ENCODE data around the gene TDRD15.
A peak's percentile ranks its signal among the peaks of the same experiment; 100 is the strongest.
"Not testable (repeated sequence)": the region's sequence is repeated elsewhere in the genome, so short reads cannot be mapped to it uniquely, and the experiment has no call there.

TDRD15 gene

DNA sequence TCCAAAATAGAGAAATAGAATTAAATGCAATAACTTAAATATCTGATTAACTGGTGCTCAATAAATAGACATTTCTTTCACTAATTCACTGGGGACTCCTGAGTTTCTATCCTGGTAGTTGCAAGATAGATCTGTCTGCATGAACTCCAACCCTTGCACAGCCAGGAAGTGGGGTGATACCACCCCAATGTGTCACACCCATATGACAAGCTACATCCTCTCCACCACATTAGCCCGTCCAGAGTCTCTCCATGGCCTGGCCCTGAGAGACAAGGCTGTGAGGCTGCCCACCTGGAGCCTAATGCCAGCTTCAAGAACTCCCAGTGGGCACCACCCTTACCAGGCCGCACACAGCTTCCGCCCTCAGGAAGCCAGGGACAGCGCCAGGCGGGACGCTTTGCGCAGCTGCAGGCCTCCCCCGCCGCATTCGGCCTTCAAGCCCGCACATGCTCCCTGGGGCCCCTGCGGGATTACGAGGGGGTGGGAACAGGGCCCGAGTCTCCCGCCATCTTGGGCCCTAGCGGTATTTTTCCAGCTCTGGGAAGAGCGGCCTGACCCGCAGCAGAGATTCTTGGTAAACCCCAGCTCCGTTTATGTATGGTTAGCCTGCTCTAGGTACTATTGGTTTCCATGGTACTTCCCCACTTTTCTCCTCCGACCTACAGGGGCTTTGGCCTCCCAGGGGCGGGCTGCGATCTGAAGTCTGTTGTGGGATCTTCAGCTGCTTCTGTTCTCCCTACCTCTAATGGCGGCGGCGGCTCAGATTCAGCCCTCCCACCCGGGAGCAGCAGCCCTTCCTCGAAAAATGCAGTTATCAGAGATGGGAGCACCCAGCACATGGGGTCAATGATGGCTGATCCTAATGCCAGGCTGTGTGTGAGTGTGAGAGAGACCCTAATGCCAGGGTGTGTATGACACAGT is at the start of gene TDRD15:
Gene TDRD15, plus strand, starts transcription at position 496 of the 921 bp plus-strand sequence. CDS start 13,500 bp downstream, outside the sequence.
- peak; percentile 2 for DNase-seq (ENCODE audit: low read depth, low spot score)

DNA sequence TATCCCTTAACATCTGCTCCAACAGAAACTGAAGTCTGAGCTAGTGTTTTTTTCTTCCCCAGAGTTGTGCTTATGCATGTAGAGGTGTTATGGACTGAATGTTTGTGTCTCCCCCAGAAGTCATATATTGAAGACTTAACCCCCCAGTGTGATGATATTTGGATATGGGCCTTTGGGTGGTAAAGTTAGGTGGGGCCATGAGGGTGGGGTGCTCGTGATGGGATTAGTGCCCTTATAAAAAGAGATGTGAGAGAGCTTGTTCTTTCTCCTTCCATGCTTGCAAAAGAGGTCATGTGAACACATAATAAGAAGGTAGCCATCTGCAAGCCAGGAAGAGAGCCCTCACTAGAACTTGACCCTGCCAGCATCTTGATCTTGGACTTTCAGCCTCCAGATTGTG is 45.5 kb upstream of the TDRD15 start:
- no peak for DNase-seq (ENCODE audit: low read depth, low spot score)

DNA sequence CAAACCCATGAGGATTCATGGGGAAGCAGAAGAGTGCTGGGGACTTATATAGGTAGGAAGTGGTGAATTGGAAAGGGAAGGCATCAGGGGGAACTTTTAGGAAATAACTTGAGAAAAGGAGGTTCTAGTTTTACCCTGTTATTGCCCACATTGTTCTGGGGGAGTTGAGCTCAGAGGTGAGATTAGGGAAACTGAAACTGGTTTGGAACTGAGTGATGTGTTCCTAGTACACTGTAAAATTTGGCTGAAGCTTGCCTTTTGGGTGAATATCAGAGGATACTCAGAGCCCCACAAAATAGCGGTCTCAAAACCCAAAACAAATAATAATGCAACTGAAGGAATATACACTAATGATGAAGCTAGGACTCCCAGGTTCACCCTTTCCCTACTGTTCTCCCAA is 40.3 kb upstream of the TDRD15 start:
- no peak for DNase-seq (ENCODE audit: low read depth, low spot score)

DNA sequence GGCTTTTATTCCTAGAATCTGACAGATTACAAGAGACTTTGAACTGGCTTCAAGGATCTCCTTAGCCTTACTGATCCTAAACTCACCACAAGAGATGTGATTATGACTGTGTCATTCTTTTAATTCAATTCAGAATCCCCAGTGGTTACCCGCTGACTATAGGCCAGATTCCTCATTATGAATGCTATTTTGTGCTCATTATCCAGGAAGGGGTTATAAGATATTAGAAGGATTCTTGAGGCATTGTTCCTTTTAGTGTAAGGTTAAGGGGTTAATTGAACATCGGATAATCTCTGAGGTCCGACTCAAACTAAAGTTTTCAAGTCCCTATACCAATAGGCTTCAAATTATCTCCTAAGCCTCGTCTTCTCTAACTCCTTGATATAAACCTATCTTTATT is 39.4 kb upstream of the TDRD15 start:
- no peak for DNase-seq (ENCODE audit: low read depth, low spot score)

DNA sequence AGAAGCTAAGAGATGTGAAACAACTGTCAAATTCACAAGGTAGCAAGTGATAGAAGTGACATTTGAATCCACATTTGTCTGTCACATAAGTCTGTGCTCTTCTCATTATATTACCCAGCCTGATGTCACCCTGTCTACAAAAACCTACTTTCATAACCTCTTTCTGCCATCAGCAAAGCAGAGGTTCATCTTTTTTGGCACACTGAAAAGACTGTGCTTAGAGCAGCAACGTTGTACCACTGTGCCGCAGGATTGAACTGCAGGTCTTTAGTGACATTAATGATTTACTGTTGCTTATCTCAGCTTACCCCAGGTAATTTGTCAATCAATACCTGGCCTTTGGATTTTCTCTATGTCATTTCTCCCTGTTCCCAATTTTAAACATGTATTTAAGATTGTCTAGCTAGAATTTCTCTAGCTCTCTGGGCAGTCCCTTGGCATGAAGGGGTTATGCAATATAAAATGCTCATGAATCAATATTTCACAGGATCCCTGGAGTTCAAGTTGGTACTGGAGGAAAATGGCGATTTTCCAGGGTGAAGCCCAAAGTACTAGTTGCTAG is 31.4 kb upstream of the TDRD15 start:
- DNase-seq (ENCODE audit: low read depth, low spot score): no peak

- no peak for DNase-seq (ENCODE audit: low read depth, low spot score)
These were observed 28.6 kb upstream of the TDRD15 start for GRCh38 chr2:21095178-21095577.

DNA sequence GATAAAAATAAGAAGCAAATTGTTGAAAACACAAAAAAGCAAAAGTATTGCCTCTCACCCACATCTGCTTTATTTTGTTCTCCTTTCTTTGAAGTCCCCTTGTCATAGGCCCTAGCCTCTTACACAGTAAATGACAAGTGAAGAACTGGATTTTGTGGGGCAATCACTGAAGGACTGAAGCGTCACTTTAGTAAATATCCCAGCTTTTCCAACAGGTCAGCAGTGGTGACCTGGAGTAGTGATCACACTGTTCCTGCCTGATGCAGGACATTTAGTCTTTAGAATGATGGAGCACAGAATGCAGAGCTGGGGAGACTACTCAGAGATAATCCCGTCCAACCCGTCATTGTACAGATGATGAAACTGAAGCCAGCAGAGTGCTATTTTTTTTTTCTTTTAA is 28.1 kb upstream of the TDRD15 start:
- no peak for DNase-seq (ENCODE audit: low read depth, low spot score)

DNA sequence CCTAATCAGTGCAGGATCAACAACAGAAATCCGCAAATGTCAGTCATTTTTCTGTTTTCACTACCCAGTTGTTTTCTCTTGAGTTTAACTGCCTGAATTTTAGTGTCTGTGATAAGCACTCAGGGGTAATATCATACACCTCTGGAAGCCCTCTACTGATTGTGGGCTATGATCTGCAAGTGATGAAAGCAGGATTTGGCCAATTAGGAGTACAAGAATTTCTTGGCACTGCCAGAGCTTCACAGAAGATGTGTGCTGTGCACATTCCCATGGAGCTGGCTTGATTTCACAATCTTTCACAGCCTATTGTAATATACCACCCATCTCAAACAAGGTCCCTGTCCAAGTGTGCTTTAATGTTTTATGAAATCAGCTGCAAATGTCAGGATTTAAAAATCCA is 27.3 kb upstream of the TDRD15 start:
- no peak for DNase-seq (ENCODE audit: low read depth, low spot score)

DNA sequence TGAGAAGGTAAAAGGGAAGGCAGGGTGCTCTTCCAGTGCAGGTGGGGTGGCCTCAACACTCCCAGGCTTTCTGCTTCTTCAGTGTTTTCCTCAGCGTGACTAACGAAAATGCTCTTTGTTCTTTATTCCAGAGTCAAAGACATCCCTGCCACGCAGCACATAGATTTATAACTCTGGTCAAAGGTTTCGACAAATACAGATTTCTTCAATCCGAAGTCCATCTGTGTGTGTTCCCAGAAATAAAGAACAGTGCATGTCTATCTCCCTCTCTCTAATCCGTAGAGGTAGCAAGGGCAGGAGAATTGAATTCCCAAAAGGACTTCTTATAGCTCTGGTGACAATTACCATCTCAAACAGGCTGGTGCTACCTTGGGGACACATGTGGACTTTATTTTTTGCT is 26.4 kb upstream of the TDRD15 start:
- no peak for DNase-seq (ENCODE audit: low read depth, low spot score)

GRCh38 chr2:21098294-21098693 is 25.5 kb upstream of the TDRD15 start:
- no peak for DNase-seq (ENCODE audit: low read depth, low spot score)

DNA sequence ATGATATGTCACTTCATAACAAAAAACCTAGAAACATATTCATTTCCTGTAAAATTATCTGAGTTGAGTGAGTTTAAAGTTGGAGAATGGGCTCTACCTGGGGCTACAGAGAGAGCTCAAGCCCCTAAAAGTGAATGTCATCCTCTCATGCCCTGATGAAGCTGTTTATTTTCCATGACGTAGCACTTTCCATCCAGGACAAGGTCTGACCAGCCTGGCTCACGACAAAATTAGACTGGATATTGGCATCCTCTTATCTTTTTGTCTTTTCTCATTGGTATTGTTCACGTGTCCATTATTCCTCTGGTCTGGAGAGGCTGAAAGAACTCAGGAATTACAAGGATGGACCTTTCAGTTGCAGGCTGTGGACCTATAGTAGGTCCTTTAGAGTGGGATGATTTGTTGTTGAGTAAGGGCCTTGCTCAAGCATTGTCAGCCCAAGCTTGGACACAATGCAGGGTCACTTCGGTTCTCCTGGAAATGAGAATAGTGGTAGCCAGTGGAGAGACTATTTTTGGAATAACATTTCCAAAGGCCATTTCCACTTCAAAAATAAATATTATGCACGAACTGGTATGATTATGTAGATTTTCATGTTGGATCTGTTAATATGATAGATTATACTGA is 24.4 kb upstream of the TDRD15 start:
- no peak for DNase-seq (ENCODE audit: low read depth, low spot score)

DNA sequence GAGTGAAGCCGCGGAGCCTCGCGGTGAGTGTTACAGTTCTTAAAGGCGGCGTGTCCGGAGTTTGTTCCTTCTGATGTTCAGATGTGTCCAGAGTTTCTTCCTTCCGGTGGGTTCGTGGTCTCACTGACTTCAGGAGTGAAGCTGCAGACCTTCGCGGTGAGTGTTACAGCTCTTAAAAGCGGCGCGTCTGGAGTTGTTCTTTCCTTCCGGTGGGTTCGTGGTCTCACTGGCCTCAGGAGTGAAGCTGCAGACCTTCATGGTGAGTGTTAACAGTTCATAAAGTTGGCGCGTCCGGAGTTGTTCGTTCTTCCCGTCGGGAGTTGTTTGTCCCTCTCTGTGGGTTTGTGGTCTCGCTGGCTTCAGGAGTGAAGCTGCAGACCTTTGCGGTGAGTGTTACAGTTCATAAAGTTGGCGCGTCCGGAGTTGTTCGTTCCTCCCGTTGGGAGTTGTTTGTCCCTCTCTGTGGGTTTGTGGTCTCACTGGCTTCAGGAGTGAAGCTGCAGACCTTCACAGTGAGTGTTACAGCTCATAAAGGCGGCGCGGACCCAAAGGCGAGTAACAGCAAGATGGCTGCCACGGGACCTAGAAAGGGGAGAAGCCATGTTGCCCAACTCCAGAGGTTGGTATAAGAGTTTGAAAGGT is 22.1 kb upstream of the TDRD15 start:
- DNase-seq (ENCODE audit: low read depth, low spot score): not testable (repeated sequence)

- DNase-seq (ENCODE audit: low read depth, low spot score): no peak
These were observed 21.4 kb upstream of the TDRD15 start for GRCh38 chr2:21102356-21102755.

- no peak for DNase-seq (ENCODE audit: low read depth, low spot score)
These were observed 20.4 kb upstream of the TDRD15 start for GRCh38 chr2:21103274-21103891.

DNA sequence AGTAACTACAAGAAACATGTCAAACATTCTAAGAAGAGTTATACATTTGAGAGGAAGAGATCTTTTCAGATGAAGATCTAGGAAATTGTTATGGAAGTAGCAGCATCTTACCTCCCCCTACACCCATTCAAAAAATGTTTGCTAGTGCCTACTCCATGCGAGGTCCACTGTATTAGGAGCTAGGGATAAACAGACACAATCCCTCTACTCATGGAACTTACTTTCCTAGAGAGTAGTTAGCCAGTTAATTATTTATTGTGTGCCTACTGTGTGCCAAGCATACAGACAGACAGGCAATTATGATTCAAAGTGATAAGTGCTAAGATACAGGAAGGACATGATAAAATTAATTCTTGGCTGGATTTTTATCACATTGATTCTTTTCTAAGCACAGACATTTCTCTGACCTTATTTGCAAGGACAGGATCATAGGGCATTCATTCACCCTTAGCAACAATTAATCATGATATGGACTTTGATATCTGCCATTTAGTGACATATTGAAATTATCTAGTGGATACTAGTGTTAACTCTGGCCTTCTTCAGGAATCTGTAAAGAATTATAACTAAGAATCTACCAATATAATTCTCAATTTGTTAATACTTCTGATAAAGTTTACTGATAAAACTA is 19.6 kb upstream of the TDRD15 start:
- no peak for DNase-seq (ENCODE audit: low read depth, low spot score)

DNA sequence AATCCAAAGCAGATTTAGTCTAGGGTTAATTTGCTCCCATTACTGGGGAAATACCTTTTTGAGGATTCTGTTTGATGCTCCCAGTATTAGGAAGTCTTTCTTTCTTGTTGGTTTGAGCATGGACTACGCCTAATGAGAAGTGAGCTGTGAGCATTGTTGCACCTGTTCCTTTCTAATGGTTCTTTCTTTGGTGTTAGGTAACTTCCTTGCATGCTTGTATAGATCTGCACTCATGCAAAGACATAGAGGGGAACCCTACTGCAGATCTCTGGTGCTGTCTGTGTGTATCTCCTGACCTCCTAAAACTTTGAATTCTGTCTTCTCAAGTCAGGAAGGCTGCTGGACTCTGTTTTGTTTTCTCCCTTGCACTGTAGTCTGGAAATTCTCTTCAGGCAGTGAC is 12.8 kb upstream of the TDRD15 start:
- no peak for DNase-seq (ENCODE audit: low read depth, low spot score)

GRCh38 chr2:21117688-21118087 is 6.1 kb upstream of the TDRD15 start:
- DNase-seq (ENCODE audit: low read depth, low spot score): no peak

- DNase-seq (ENCODE audit: low read depth, low spot score): peak; percentile 10
These were observed 5.4 kb upstream of the TDRD15 start for GRCh38 chr2:21118302-21118920.

GRCh38 chr2:21131861-21132260 is 8.1 kb downstream of the TDRD15 start:
- no peak for DNase-seq (ENCODE audit: low read depth, low spot score)

DNA sequence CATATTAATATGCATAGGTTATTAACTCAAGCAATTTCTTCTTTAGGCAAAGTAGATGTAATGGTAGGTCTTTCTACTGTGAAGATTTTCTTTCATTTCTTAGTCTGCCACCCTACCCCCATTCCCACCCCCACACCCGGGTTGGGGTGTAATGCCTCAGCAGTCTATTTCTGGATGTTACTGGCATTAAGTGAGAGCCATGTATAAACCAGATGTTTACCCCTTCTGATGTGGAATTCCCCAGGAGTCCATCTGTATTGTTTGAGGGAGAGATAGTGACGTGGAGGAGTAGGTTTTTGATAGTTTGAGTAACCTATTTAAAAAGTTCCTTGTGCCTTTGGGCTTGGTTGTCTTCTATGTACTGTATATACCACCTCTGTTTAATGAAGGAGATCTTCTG is 11.8 kb downstream of the TDRD15 start:
- no peak for DNase-seq (ENCODE audit: low read depth, low spot score)

DNA sequence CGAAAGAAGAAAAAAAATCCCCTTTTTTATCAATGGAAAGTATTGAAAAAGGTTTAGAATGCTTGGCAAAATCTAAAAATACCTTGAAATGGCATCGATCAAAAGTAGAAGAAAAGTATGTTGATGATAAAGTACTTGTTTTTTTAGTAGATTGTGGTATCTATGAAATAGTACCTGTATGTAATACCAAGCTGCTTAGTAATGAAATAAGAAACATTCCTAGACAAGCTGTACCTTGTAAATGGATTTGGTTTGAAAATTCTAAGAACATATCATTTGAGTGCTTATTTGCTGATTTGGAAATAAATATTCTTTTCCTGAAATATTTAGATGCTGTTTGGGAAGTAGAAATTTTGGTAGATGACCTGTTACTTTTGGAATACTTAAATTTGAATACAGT is 18.4 kb downstream of the TDRD15 start:
- no peak for DNase-seq (ENCODE audit: low read depth, low spot score)

Data from ELF-1 (cell line).